Activated naive CD4-positive, alpha-beta T cell treated with anti-CD3 and anti-CD28 coated beads, Interleukin-2, amount 10 ng/mL, durations not matched to agents 5 hours and 36 hours (primary cell): Measurements from ENCODE around the gene LYSET. TPM values are rescaled to one million over a fixed set of nuclear protein-coding genes. Genes with fewer than 3 reads are reported as not detected.

Experiments
- total RNA-seq, 2 experiments: library from RNA; stranded (reverse); gene quantifications; one replicate each; pipeline ENCODE4 v1.2.3, GENCODE V29; 2021

Gene LYSET, protein sequence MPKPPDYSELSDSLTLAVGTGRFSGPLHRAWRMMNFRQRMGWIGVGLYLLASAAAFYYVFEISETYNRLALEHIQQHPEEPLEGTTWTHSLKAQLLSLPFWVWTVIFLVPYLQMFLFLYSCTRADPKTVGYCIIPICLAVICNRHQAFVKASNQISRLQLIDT
- total RNA-seq = 10 to 100 TPM in 1 of 2 experiments, 1 to 10 TPM in 1; 9.6 to 10.7 TPM

DNA sequence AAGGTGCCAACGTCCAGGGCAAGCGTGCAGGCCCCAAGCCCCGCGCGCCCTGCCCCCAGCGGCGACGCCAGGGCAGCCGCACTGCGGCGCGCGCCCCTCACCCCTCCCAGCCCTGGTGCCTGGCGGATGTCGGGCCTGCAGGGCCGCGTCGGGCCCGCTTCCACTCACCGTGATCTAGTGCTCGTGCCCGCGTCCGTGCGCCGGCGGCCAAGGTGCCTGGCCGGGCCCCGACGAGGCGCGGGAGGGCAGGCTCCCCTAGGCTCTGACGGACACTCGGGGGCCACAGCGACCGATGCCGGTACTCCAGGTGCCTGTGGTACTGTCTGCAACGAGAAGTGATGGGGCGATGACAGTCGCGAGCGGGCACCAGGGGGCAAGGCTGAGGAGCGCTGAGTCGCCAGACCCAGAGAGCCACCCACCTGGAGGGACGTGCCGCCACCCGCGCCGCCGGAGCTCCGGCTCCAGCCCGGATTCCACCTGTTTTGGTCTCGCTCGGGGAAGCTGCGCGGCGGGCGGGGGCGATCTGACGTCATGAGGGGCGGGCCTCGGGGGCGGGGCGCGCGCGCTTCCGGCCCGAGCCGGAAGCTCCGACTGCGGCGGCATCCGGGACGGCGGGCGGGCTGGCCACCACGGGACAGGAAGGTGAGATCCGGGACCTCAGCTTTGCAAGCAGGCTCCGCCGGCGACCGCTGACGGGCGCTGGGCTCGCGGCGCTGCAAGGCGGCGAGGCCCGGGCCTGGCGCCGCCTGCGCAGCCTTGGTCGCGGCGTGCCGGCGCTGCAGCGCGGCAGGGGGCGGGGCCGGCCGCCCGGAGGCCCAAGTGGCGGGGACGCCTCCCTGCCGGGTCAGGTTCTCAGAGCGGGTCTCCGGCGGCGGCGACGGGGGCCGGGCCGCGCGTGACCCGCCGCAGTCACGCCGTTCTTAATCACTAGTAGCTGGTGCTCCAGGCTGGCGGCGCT is at the start of gene LYSET, which contains the start of gene MOAP1:
Gene LYSET, plus strand, starts transcription at position 927 of the 958 bp plus-strand sequence. CDS start 89 bp downstream, outside the sequence.
Gene MOAP1, minus strand, starts transcription at position 507 of the 958 bp plus-strand sequence. CDS start 655 bp downstream, outside the sequence.

DNA sequence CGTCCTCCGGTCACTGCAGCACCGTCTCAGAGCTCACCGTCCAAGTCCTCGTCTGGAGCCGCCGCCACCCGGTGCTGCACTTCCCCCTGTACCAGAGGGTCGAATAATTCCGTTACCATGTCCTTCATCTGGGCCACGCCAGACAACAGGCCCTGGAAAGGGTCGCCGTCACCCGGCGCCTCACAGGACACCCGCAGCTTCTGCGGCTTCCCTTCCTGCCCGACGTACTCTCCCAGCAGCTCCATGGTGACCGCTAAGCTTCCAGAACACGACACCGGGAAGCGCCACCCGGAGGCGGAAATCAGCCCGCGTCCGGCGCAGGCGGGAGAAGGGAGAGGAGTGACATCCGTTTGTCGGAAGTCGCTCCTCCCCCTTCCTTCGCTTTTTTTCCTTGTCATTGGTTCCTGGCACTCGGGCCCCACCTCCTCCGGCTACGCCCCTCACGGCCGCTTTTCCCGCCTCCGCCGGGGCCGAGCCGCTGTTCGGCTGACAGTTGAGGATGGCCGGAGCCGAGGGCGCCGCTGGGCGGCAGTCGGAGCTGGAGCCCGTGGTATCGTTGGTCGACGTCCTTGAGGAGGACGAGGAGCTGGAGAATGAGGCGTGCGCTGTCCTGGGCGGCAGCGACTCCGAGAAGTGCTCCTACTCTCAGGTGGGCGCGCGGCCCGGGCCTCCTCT is 21.8 kb downstream of the LYSET start, which contains the start of the genes GON7 and UBR7:
Gene GON7, minus strand, starts transcription at position 273 of the 675 bp plus-strand sequence. Its CDS starts 28 bp downstream, at position 245.
Gene UBR7, plus strand, starts transcription at position 464 of the 675 bp plus-strand sequence. Its CDS starts 36 bp downstream, at position 500.

Other genes starting within 250 kb of the LYSET start
- 10 to 100 TPM; 53.9 to 57.9 TPM for gene ITPK1, start 69.4 kb upstream of the LYSET start, total RNA-seq
- 10 to 100 TPM; 28.7 to 29.5 TPM for gene MOAP1, start 420 bp upstream of the LYSET start, total RNA-seq
- 10 to 100 TPM; 15.2 to 18.1 TPM for gene GON7, start 21.7 kb downstream of the LYSET start, total RNA-seq
- 10 to 100 TPM; 34.1 to 36.3 TPM for gene UBR7, start 21.9 kb downstream of the LYSET start, total RNA-seq
- 10 to 100 TPM; 18.0 to 22.5 TPM for gene BTBD7, start 147.7 kb downstream of the LYSET start, total RNA-seq
- gene COX8C, start 161.9 kb downstream of the LYSET start, total RNA-seq = not detected
- gene UNC79, start 245.6 kb downstream of the LYSET start, total RNA-seq = not detected